OCI-LY7 (cell line): ENCODE results near the gene TBC1D32. TPM values are rescaled to one million over a fixed set of nuclear protein-coding genes. Genes with fewer than 3 reads are reported as not detected.

Source experiments
- BruUV-seq: library from RNA; stranded (reverse); fragments of 400-500 nt; replicated peaks from 2 replicates; lab custom pipeline; 2021; lab: Mats Ljungman, UMichigan
- CTCF ChIA-PET: fragments of 300-600 bp; sonication (Branson Sonifier 250); formaldehyde crosslinking; loops from one replicate; lab custom pipeline; 2022; ENCODE audit warnings: antibody characterized with exemption; ENCODE audit not compliant: unreplicated experiment; lab: Charles Lee
- POLR2A ChIA-PET: fragments of 300-600 bp; sonication (Branson Sonifier 250); formaldehyde crosslinking; loops from one replicate; lab custom pipeline; 2022; ENCODE audit warnings: antibody characterized with exemption; lab: Charles Lee
- DNase-seq: peaks from one replicate; pipeline ENCODE4 v3.0.0-alpha.2; 2015; ENCODE audit warnings: low spot score
- H2AFZ ChIP-seq: fragments of 200-600 bp; sonication (generic), shearing (Covaris generic); 2 replicates; pipeline ENCODE4 v1.6.1; 2014; ENCODE audit warnings: mild to moderate bottlenecking, antibody characterized with exemption, low read length, moderate library complexity
- H3K27ac ChIP-seq: fragments of 200-600 bp; sonication (generic); 2 replicates; pipeline ENCODE4 v1.5.1; 2014; ENCODE audit warnings: mixed run types, low read depth, mild to moderate bottlenecking, moderate library complexity, low read length, inconsistent platforms; ENCODE audit not compliant: poor library complexity, severe bottlenecking
- H3K36me3 ChIP-seq: fragments of 200-600 bp; sonication (generic); 2 replicates; pipeline ENCODE4 v1.6.1; 2014; ENCODE audit warnings: mild to moderate bottlenecking, antibody characterized with exemption, low read length, moderate library complexity, mixed read lengths; ENCODE audit not compliant: insufficient read depth
- H3K4me1 ChIP-seq: fragments of 200-600 bp; sonication (generic); 2 replicates; pipeline ENCODE4 v1.5.1; 2014; ENCODE audit warnings: mild to moderate bottlenecking, low read length; ENCODE audit not compliant: insufficient read depth, poor library complexity, severe bottlenecking
- H3K4me2 ChIP-seq: fragments of 200-600 bp; sonication (generic); 2 replicates; pipeline ENCODE4 v1.6.1; 2014; ENCODE audit warnings: mild to moderate bottlenecking, low read length
- H3K4me3 ChIP-seq: fragments of 200-600 bp; sonication (generic); 2 replicates; pipeline ENCODE4 v1.5.1; 2014; ENCODE audit warnings: mild to moderate bottlenecking, low read depth, low read length; ENCODE audit not compliant: poor library complexity, severe bottlenecking
- H3K79me2 ChIP-seq: fragments of 200-600 bp; sonication (generic); 2 replicates; pipeline ENCODE4 v1.6.1; 2016; ENCODE audit warnings: low read depth, mild to moderate bottlenecking, low read length, moderate library complexity, mixed read lengths; ENCODE audit not compliant: insufficient read depth
- H3K9me2 ChIP-seq: fragments of 200-600 bp; sonication (generic); 2 replicates; pipeline ENCODE4 v1.6.1; 2016; ENCODE audit warnings: mild to moderate bottlenecking, low read length, mixed read lengths; ENCODE audit not compliant: insufficient read depth
- H3K9me3 ChIP-seq: fragments of 200-600 bp; sonication (generic); 2 replicates; pipeline ENCODE4 v1.6.1; 2014; ENCODE audit warnings: mild to moderate bottlenecking, mixed run types, low read length, mixed read lengths
- H4K20me1 ChIP-seq: fragments of 200-600 bp; sonication (generic); 2 replicates; pipeline ENCODE4 v1.6.1; 2014; ENCODE audit warnings: mild to moderate bottlenecking, antibody characterized with exemption, low read length, moderate library complexity, mixed read lengths; ENCODE audit not compliant: insufficient read depth
- CTCF ChIP-seq: fragments of 200-600 bp; sonication (generic); conservative IDR thresholded peaks from 2 replicates; pipeline ENCODE4 v1.5.1; 2014; ENCODE audit warnings: mild to moderate bottlenecking, antibody characterized with exemption, low read length, moderate library complexity, mixed read lengths
- EZH2phosphoT487 ChIP-seq: fragments of 200-600 bp; sonication (generic); IDR thresholded peaks from 2 replicates; pipeline ENCODE4 v1.6.1; 2018; ENCODE audit warnings: low read depth, borderline replicate concordance, mild to moderate bottlenecking, mixed run types, antibody characterized with exemption, low read length, moderate library complexity, mixed read lengths
- intact Hi-C: fragments of 100-400 bp; cut with micrococcal nuclease; formaldehyde crosslinking; loops from one replicate; pipeline ENCODE4 v1.10.0; 2022; ENCODE audit not compliant: unreplicated experiment
- total RNA-seq, 2 experiments: library from RNA; depleted of rRNA in 1 of 2; stranded (reverse); fragments of >200 nt in 1 of 2; shearing (Covaris generic) in 1 of 2; gene quantifications; 2 replicates each; pipeline ENCODE4 v1.2.3, GENCODE V29; 2014 to 2022

Gene TBC1D32
- total RNA-seq, 2 experiments from 2014 or later = 3.8 to 5.1 TPM

- no peak overlapping the region for H2AFZ ChIP-seq
- H3K4me3 ChIP-seq = no peak overlapping the region
- CTCF ChIA-PET = no interaction called here
- H3K4me1 ChIP-seq = no peaks in the 10 kb centered on the region
- H3K4me2 ChIP-seq = no peak overlapping the region
- H3K27ac ChIP-seq = no peak overlapping the region
- H3K9me2 ChIP-seq = no peaks in the 10 kb centered on the region
- no peak for DNase-seq
- TF ChIP-seq CTCF = no peak
- TF ChIP-seq EZH2phosphoT487 = no peak
- POLR2A ChIA-PET = no interaction called here
- no peaks in the 10 kb centered on the region for H3K79me2 ChIP-seq
- no peaks in the 10 kb centered on the region for H3K9me3 ChIP-seq
- no peaks in the 10 kb centered on the region for H4K20me1 ChIP-seq
- no TSS peak for BruUV-seq
- intact Hi-C loops = no loop called here
- no peaks in the 10 kb centered on the region for H3K36me3 ChIP-seq
Observed at GRCh38 chr6:121190122-121190521, 144.2 kb downstream of the TBC1D32 start.

- Histone ChIP-seq H3K9me2 (no peaks in the 10 kb centered on the region), H3K9me3 (no peaks in the 10 kb centered on the region), H3K4me2 (no peak overlapping the region), H3K27ac (no peak overlapping the region), H4K20me1 (no peaks in the 10 kb centered on the region), H3K36me3 (no peaks in the 10 kb centered on the region), H3K4me3 (no peak overlapping the region), H2AFZ (no peak overlapping the region), H3K79me2 (no peaks in the 10 kb centered on the region), H3K4me1 (no peaks in the 10 kb centered on the region)
- TF ChIP-seq CTCF = no peak
- TF ChIP-seq EZH2phosphoT487 = no peak
- ChIA-PET CTCF (no interaction called here), POLR2A (interaction anchor here (0.9 kb wide), 1 partner anchor 13 kb away, joined by 4 read pairs; no protein-coding TSS in a partner anchor)
- intact Hi-C loops = no loop called here
- no TSS peak for BruUV-seq
- DNase-seq = no peak
Observed at GRCh38 chr6:121188356-121188755, 145.9 kb downstream of the TBC1D32 start.

GRCh38 chr6:121187833-121188200, 146.5 kb downstream of the TBC1D32 start:
- ChIA-PET POLR2A (interaction anchor here (0.9 kb wide), 1 partner anchor 12 kb away, joined by 4 read pairs; no protein-coding TSS in a partner anchor), CTCF (no interaction called here)
- Histone ChIP-seq H3K36me3 (no peaks in the 10 kb centered on the region), H3K4me1 (no peaks in the 10 kb centered on the region), H3K9me3 (no peaks in the 10 kb centered on the region), H3K9me2 (no peaks in the 10 kb centered on the region), H3K79me2 (no peaks in the 10 kb centered on the region), H3K4me3 (no peak overlapping the region), H3K27ac (no peak overlapping the region), H3K4me2 (no peak overlapping the region), H2AFZ (no peak overlapping the region), H4K20me1 (no peaks in the 10 kb centered on the region)
- intact Hi-C loops = no loop called here
- TF ChIP-seq CTCF = no peak
- TF ChIP-seq EZH2phosphoT487 = no peak
- no TSS peak for BruUV-seq
- no peak for DNase-seq
